GM12874 (cell line): ENCODE data around the gene DBNL.

ENCODE experiments used
- CTCF ChIP-seq: IDR thresholded peaks from 2 replicates; pipeline ENCODE4 v1.5.1; 2011; ENCODE audit warnings: low read depth, mild to moderate bottlenecking, control low read depth, low read length, moderate library complexity; ENCODE audit not compliant: insufficient read depth

The DBNL gene

GRCh38 chr7:44100458-44101302 is 56.2 kb downstream of the DBNL start:
- TF ChIP-seq CTCF = no peak

- TF ChIP-seq CTCF = no peak
Observed at GRCh38 chr7:44101303-44101965, 56.9 kb downstream of the DBNL start.

- no peak for TF ChIP-seq CTCF
Observed at GRCh38 chr7:44101966-44102845, 57.7 kb downstream of the DBNL start.

- no peak for TF ChIP-seq CTCF
Observed at GRCh38 chr7:44102846-44103565, 58.5 kb downstream of the DBNL start.

DNA sequence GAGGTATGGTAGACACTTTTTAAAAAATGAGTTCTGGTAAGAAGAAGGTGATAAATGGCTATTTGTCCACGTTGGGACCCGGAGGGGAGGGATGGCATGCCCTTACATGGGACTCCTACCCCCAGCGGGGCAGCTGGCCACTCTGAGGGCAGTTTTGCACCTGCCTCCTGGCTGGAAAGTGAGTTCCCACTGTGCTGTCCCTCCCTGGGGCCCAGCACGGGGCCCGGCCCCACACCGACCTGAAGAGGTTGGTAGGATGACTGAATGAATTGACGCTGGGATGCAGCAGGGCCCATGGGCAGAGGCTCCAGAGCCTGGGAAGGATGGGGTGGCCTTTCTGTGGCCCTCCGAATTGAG is 59.0 kb downstream of the DBNL start:
- TF ChIP-seq CTCF = no peak

DNA sequence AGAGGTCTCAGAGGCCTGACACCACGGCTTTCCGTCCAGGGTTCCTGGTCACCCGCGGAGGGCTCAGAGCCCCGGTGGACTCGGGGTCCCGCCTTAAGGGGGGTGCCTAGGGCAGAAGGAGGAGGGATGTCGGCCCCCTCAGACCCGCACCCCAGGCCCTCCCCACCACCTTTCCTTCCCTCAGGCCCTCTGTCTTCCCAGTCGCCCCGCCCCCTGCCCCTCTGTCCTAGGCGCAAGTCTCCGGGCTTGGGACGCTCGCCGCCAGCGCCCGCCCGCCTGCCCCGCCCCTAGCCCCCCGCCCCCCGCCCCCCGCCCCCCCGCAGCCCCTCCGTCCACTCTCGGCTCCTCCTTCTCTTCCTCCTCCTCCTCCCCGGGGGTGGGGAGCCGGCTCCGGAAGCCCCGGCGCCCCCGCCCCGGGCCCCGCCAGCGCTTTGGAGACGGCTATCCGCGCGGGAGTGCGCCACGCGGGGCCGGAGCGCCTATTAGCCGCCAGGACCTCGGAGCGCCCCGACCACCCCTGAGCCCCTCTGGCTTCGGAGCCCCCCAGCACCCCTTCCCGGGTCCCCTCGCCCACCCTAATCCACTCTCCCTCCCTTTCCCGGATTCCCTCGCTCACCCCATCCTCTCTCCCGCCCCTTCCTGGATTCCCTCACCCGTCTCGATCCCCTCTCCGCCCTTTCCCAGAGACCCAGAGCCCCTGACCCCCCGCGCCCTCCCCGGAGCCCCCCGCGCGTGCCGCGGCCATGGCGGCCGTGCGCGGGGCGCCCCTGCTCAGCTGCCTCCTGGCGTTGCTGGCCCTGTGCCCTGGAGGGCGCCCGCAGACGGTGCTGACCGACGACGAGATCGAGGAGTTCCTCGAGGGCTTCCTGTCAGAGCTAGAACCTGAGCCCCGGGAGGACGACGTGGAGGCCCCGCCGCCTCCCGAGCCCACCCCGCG is 59.7 kb downstream of the DBNL start, which contains the start of gene AEBP1:
Gene AEBP1, plus strand, starts transcription at position 423 of the 937 bp plus-strand sequence. Its CDS starts 321 bp downstream, at position 744.
- TF ChIP-seq CTCF = no peak
